GM21526 (cell line): ENCODE data around the gene ATG4B.
"Not testable (repeated sequence)": the region's sequence is repeated elsewhere in the genome, so short reads cannot be mapped to it uniquely, and the experiment has no call there.

Experiments
- ATAC-seq: cut with Tn5 transposase; IDR thresholded peaks from one replicate; pipeline ENCODE4 v1.9.1; 2021; ENCODE audit warnings: moderate library complexity; ENCODE audit not compliant: unreplicated experiment, low FRiP score

The ATG4B gene

GRCh38 chr2:241637018-241637794 lies at the start of gene ATG4B, which contains the start of gene THAP4:
Gene ATG4B (plus strand): TSS chr2:241637693. CDS start chr2:241637715, 22 bp downstream.
Gene THAP4 (minus strand): TSS chr2:241637158. CDS start chr2:241637017, 141 bp downstream.
- ATAC-seq, result peak; percentile 50

DNA sequence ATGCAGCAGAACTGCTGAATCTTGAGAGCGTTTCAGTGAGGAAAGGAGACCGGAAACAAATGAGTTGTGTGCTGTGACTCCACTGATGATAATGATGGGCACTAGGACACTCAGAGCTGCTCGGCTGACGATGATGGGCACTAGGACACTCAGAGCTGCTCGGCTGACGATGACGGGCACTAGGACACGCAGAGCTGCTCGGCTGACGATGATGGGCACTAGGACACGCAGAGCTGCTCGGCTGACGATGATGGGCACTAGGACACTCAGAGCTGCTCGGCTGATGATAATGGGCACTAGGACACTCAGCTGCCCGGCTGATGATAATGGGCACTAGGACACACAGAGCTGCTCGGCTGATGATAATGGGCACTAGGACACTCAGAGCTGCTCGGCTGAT lies 47.6 kb upstream of the ATG4B start:
- ATAC-seq, result not testable (repeated sequence)

DNA sequence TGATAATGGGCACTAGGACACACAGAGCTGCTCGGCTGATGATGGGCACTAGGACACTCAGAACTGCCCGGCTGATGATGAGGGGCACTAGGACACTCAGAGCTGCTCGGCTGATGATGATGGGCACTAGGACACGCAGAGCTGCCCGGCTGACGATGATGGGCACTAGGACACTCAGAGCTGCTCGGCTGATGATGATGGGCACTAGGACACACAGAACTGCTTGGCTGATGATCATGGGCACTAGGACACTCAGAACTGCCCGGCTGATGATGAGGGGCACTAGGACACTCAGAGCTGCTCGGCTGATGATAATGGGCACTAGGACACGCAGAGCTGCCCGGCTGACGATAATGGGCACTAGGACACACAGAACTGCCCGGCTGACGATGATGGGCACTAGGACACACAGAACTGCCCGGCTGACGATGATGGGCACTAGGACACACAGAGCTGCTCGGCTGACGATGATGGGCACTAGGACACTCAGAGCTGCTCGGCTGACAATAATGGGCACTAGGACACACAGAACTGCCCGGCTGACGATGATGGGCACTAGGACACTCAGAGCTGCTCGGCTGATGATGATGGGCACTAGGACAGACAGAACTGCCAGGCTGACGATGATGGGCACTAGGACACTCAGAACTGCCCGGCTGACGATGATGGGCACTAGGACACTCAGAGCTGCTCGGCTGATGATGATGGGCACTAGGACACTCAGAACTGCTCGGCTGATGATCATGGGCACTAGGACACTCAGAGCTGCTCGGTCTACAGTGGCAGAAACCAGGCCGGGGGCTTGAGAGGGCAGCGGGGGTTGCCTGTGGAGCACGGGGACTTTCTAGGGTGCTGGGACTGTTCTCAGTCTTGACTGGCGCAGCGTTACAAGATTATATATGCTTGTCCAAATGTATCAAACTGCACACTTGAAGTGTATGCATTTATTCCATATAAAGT lies 46.7 kb upstream of the ATG4B start:
- ATAC-seq, result not testable (repeated sequence)

DNA sequence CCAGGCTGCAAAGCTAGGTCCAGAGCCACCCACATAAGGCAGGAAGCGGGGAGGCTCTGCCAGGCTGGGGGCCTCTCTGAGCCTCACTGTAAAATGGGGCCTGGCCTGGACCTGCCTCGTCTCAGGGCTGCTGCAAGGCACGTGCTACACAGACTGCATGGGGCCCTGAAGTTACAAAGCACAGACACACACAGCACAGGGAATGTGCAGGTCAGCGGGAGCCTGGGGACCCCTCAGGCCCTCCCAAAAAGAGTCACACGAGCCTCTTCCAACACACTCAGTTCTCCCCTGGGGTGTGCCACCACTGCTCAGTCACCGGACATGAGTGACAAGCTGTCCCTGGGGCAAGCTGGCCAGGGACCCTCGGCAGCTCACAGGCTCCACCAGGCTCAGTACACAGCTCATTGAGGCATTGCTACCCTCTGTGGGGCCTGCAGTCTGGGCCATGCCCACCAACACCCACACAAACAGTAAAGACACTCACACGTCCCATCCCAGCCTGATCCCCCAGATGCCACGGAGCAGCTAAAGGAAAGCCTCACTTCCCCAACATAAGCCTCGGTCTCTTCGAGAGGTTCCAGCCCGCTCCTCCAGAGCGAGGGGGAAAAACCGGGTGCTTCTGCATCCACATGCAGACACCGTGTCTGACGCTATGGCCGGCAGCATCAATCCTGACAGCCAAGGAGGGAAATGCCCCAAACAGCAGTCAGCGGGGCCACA lies 45.2 kb upstream of the ATG4B start:
- ATAC-seq, result no peak

DNA sequence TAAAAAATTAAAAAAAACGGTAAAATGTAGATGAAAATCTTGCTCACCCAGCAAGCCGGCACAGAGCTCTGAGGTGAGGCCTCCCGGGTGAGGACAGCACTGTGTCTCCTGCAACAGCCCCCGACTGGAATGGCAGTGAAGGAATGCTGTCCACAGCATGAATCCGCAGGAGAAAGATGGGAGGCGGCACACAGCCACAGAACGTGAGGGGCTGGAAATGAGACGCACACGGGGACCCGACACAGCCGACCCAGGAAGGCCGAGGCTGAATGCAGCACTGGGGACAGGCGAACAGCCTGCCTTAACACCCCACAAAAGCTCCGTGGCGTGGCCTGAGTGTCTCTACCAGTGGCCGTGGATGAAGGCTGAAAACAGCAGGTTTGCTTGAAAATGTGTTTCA lies 44.2 kb upstream of the ATG4B start:
- ATAC-seq, result no peak

- no peak for ATAC-seq
Measured at GRCh38 chr2:241595600-241596140, 41.8 kb upstream of the ATG4B start.

DNA sequence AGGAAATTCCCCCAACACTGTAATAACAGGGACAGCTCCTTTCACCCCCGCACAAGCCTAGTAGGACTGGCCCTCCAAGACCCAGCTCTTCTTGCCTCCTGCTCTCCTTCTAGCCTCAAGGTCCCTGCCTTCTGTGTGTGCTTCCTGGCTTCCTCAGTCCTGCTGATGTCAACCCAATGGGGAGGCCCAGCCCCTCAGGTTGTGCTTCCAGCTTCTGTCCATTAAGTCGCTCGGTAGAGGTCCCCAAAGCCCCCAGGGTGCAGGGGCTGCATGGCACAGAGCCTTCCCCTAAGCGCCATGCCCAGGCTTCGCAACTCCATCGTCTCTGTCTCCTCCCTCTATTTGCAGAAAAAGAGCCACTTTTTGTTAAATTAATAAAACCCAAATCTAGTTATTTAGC lies 39.9 kb upstream of the ATG4B start:
- ATAC-seq, result no peak

DNA sequence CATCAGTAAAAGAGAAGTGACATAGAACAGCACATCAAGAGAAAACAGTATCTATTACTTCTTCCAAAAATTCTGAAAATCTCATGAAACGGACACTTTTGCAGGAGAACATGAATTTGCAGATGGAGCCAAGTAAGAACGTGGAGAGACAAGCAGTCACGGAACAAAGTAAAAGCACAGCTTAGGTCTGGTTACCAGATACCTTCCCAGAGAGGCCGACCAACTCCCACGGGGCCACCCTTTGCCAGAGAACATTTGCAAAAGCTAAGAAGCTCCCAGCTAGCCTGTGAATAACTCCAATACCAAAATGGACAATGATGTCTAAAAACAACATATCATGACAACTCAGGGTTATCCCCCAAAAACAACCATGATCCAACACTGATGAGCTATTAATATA lies 39.4 kb upstream of the ATG4B start:
- ATAC-seq, result no peak

GRCh38 chr2:241598487-241598886 lies 39.0 kb upstream of the ATG4B start:
- ATAC-seq, result no peak

- ATAC-seq, result no peak
Measured at GRCh38 chr2:241599615-241600014, 37.9 kb upstream of the ATG4B start.

DNA sequence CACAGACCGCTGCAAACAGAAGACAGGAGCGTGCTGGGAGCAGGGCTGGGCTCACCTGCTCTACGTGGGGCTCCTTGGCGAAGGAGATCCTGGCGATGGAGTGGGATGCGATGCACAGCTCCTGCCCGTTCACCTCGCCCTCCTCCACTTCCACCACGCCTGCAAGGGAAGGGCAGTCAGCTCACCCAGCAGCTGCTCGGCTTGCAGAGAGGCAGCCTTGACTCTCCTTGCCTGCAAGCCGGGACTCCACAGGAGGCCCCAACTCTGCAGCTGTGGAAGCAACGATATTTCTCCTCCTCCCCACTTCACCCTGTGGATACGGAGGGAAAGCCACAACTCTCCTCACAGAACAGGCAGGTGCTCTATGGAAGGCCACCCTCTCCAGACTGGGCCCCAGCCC lies 35.7 kb upstream of the ATG4B start:
- ATAC-seq, result no peak

DNA sequence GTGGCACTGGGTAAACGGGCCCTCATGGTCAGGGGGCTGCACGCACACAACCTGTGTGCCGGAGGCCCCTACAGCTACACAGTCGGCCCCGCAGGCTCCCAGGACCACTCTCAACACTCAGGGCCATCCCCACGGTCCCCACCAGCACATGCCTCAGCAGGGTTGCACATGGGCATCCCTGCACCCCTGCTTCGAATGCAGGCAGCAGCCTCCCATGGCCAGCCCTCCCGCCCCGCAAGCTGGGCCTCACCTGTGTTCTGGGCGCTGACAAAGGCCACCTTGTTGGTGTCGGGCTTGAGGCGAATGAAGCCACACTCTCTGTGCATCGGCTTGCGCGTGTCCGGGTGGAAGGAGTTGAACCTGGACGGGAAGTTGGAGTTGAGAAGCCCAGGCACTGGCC lies 34.8 kb upstream of the ATG4B start:
- ATAC-seq, result no peak

DNA sequence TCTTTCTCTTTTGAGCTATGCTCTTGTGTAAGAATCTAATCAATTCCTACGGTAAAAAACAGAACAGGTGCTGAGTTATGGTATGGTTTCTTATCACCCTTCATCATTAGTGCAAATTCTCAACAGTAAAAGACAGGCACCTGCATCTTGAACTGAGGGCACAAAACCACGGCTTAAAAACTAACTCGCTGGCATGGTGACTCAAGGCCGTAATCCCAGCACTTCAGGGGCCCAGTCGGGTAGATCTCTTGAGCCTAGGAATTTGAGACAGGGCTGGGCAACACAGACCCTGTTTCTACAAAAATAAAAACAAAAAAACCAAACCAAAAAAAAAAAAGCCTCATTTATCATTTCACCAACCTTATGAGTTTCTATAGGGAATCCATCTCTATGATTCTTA lies 33.8 kb upstream of the ATG4B start:
- no peak for ATAC-seq

DNA sequence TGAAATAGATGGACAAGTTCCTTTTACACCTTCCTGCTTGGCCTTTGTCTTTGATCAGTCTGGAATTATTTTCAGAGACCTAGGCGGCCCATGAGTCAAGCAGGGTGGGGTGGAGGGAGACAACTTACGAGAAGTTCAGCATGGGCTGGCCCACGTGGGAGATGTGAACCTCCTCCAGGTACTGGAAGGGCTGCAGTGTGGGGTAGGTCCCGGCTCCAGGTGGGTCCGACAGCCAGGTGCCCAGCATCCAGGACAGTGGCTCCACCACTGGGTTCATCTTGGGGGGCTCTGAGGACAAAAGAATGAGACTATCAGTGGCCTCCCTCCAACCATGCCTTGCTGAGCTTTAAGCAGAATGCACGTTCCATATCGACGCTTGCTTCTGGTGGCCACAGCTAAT lies 31.3 kb upstream of the ATG4B start:
- ATAC-seq, result no peak

DNA sequence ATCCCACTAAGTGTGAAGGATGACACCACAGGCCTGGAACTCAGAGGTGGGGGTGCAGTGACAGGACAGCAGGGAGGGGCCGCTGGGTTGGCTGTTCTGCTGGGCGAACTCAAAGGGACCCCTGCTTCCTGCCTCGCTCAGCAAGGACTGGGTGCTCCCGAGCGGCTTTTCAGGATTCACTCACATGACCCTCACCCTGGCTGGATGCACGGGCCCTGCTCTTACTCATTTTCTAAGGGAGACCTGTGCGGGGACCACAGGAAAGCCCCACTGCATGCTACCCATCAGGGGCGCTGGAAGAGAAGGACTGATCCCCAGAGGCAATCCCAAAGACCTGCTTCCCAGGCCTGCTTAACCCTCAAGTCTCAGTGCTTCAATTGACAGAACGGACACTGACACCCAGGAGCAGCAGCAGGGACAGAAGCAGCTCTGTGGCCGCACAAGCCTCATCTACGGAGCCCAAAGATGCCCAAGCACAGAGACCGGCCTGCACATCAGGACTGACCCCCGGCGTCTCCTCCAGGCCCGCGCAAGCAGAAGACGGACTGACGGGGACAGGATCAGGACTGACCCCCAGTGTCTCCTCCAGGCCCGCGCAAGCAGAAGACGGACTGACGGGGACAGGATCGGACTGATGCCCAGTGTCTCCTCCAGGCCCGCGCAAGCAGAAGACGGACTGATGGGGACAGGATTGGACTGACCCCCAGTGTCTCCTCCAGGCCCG lies 30.2 kb upstream of the ATG4B start:
- ATAC-seq, result no peak

GRCh38 chr2:241608881-241609280 lies 28.6 kb upstream of the ATG4B start:
- ATAC-seq, result no peak

DNA sequence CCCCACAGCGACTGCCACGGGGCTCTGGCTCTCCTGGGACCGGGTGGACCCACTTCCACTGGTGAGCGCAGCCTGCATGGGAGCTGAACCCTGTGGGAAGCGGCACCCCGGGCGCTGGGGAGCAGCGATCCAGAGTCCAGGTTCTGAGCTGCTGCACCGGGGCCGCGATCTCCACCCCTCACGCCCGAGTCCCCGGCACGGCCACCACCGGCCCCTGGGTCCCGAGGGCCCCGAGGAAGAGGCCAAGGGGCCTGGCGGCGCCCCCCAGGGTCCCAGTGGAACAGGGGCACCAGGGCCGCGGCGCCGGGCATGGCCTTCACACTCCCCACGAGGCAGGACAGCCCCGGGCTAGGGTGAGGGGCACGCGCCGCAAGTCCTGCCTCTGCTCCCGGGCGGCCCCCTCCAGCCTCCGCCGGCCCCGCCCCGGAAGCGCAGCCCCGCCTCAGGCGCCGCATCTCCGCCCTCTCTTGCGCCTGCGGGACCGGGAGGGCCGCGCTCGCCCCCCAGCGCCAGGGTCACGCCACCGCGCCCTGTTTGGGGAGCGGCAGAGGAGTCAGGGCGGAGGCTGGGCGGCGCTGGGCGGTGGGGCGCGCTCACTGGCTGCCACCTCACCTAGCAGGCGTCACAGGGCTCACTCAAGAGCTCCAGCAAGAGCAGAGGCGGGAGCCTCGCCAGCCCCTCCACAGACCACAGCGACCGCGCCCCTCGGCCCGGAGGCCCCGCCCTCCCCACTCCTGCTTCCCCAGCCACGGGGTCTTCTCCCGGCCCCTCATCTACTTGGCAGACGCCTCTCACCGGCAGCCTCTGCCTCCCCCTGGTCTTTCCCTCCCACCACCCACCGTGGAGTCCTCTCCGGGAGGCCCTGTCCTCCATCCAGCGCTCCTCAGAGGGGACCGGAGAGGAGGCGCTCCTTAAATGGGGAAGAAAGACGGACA lies 27.4 kb upstream of the ATG4B start:
- peak; percentile 89 for ATAC-seq

GRCh38 chr2:241611062-241611461 lies 26.4 kb upstream of the ATG4B start:
- ATAC-seq, result no peak
